NB4 (cell line): ENCODE results near the gene VILL.

Experiments
- DNase-seq: peaks from one replicate; pipeline ENCODE4 v3.0.0; 2010; ENCODE audit warnings: low read depth
- H3K4me3 ChIP-seq: one replicate; pipeline ENCODE4 v1.5.1; 2011; ENCODE audit warnings: mild to moderate bottlenecking, low read depth, low read length, moderate library complexity
- CTCF ChIP-seq: IDR thresholded peaks from one replicate; pipeline ENCODE4 v1.5.1; 2012; ENCODE audit warnings: low read depth, low read length
- MAX ChIP-seq: IDR thresholded peaks from 2 replicates; pipeline ENCODE4 v1.6.1; 2011; ENCODE audit warnings: low read depth, low read length
- MYC ChIP-seq: IDR thresholded peaks from 2 replicates; pipeline ENCODE4 v1.6.1; 2011; ENCODE audit warnings: low read depth, low read length
- POLR2A ChIP-seq: IDR thresholded peaks from 2 replicates; pipeline ENCODE4 v1.6.1; 2011; ENCODE audit warnings: mild to moderate bottlenecking; ENCODE audit not compliant: insufficient read length; ENCODE audit errors: extremely low read depth

The VILL gene

GRCh38 chr3:37989821-37990480, 635 bp upstream of the VILL start:
- no peak overlapping the region for H3K4me3 ChIP-seq
- no peak for TF ChIP-seq POLR2A
- no peak for TF ChIP-seq MAX
- TF ChIP-seq CTCF = no peak
- no peak for TF ChIP-seq MYC
- no peak for DNase-seq

DNA sequence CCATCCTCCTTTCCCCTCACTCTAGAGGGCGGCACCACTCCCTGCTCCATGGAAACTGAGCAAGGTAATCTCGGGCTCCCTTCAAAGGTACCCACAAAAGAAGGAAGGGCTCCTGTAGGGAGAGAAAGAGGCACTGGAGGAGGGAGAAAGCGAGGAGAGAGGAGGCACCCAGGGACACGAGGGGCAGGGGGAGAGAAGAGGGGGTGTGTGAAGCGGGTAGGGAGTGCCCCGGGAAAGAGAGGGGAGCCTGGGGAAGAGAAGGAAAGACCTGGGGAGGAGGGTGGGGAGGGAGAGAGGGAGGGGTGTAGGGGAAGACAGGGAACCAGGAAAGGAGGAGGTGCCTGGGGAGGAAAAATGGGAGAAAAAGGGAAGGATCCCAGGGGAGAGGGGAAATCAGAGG, 523 bp downstream of the VILL start:
- no peak overlapping the region for H3K4me3 ChIP-seq
- DNase-seq = no peak

GRCh38 chr3:37991823-37992222, 1.2 kb downstream of the VILL start:
- H3K4me3 ChIP-seq = no peak overlapping the region
- no peak for DNase-seq
- TF ChIP-seq MAX (no peak), POLR2A (no peak), MYC (no peak), CTCF (no peak)

More for the DNA sequence above, 523 bp downstream of the VILL start:
- no peak for TF ChIP-seq POLR2A
- TF ChIP-seq MYC = no peak
- TF ChIP-seq MAX = no peak
- TF ChIP-seq CTCF = no peak

DNA sequence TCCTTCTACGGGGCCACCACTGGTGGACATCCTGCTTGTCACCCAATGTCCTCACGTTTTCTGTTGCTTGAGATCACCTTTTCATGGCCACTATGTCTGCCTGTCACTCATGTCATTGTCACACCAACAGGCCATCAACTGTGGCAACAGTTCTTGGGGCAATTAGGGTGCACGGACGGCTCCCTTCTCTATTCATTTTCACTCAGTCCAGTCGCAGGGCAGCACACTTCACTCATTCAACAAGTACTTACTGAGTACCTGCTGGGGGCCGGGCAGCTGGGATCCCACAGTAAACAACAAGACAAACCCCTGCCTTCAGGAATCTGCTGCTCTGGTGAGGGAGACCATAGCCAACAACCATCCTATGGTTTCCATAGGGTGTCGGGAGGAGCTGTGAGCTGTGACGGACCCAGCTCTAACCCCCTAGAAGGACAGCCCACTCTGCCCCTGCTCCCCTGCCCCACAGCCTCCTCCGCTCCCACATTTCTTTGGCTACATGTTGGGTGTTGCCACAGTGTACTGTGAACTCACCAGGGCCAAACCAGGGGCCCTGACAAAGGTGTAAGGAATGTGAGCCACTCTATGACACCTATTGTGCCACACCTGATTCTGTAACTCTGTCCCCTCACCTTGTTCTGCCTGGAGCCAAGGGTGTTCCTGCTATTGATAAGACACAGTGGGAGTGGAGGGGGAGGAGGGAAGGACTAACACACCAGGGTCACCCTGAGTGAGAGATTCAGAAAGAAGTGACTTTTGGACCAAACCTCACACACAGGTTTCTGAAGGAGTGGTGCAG, 1.9 kb downstream of the VILL start:
- H3K4me3 ChIP-seq = no peak overlapping the region
- DNase-seq = no peak
- TF ChIP-seq MYC = no peak
- no peak for TF ChIP-seq CTCF
- TF ChIP-seq MAX = no peak
- no peak for TF ChIP-seq POLR2A

- no peak for TF ChIP-seq POLR2A
- no peak for TF ChIP-seq MAX
- TF ChIP-seq MYC = no peak
- TF ChIP-seq CTCF = no peak
- no peak overlapping the region for H3K4me3 ChIP-seq
- DNase-seq = no peak
Measured at GRCh38 chr3:37993067-37993455, 2.5 kb downstream of the VILL start.

DNA sequence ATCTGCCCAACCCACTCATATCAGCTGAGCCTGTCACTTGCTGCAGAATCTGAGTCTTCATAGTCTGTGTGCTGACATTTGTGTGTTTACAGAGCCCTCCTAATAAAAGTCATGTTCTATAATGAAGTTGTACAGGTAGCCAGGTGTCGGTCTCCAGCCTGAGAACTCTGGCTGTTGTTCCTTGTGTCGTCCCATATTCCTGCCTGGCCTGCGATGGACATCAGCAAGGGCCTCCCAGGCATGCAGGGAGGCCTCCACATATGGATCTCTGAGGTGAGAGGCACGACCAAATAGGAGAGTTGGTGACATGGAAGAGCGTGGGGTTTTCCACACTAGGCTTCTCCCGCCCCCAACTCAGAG, 2.9 kb downstream of the VILL start:
- no peak for TF ChIP-seq CTCF
- no peak for DNase-seq
- peak overlapping the region; percentile 72 for H3K4me3 ChIP-seq
